HUDEP-2 (cell line): ENCODE results near the gene LIN7B.

Experiments
- DNase-seq, 76 experiments: peaks; one replicate each; lab custom pipeline; 2025; ENCODE audit not compliant: unreplicated experiment in 76 of 76; lab: John Stamatoyannopoulos, UW

LIN7B gene

DNA sequence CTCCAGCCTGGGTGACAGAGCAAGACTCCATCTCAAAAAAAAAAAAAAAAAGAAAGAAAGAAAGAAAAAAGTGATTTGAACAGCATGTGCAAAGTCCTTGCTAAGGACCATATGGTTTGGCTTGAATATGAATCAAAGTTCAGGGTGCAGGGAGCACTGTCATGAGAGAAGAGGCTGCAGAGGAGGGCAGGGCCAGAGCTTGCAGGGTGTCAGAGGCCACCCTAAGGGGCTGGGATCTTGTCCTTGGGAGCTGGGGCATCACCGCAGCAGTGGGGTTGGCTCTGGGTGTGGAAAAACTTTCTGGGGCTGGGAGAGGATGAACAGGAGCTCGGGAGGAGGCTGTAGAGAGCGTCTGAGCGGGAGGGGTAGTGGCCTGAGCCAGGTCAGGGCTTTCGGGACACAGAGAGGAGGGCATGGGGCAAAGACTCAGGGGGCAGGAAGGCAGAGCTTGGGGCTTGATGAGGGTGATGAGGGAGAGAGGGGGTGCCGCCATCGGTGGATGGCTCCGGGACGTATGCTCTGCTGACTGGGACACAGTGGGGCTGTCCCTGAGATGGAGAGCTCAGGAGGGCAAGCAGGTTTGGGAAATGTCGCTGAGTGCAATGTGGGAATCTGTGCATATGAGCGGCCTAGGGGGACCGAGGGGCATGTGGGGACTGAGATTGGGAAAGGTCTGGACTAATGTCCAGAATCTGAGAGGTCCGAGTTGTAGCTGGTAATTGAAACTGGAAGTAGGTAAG, 46.5 kb downstream of the LIN7B start:
- DNase-seq: no peak

DNA sequence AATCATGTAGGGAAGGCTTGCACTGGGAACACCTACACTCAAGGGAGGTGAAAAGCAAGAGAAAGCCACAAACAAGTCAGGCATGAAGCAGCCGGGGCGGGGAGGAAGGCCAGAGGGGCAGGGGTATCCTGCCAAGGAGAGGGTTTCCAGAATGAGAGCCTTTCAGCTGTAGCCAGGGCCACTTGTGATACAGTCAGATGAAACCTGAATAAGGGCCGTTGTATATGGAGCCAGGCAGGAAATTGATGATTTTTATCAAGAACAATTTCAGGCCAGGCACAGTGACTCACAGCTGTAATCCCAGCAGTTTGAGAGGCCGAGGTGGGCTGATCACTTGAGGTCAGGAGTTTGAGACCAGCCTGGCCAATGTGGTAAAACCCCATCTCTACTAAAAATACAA, 47.8 kb downstream of the LIN7B start:
- peak in 3 of 76 experiments; percentile 15 to 17 (median 17) for DNase-seq

DNA sequence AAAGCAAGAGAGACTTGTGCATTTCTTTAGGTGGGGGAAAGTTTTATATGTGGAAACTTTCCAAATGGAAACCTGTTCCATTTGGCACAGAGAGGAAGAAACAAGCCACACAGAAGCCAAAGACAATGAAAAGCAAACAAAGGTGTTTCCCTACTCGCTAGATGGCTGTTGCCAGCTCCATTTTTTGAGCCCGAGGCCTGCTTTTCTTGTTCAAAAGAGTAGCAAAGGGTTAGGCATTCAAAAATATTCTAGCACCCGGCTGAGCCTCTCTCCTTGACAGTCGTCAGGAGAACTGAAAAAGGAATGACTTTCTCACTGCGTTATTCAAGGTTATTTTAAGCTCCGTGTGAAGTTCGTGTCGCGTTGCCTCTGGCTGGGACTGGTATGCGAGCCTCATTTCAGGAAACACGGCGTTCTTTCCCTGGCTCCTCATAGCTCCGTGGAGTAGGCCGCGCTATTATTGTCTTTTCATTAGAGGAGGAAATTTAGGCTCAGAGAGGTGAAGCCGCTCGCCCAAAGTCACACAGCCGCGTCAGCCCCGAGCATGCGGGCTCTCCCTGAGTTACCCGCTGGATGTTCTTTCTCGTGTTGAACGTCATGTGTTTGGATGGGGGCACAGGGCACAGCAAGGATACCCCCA, 51.1 kb downstream of the LIN7B start:
- no peak for DNase-seq

- no peak for DNase-seq
These were observed 51.7 kb downstream of the LIN7B start for GRCh38 chr19:49165865-49166301.

DNA sequence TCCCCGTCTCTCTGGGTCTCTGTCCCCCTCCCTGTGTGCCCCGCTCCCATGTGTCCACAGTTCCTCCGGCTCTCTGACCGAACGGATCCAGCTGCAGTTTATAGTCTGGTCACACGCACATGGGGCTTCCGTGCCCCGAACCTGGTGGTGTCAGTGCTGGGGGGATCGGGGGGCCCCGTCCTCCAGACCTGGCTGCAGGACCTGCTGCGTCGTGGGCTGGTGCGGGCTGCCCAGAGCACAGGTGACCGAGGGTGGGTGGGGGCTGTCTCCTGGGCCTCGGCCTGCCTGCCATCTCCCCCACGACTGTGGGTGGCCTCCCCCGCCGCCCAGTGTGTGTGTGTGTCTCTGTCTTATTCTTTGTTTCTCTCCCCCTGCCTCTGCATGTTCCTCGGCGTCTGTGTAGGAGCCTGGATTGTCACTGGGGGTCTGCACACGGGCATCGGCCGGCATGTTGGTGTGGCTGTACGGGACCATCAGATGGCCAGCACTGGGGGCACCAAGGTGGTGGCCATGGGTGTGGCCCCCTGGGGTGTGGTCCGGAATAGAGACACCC, 53.8 kb downstream of the LIN7B start:
- no peak for DNase-seq
